ENCODE data around the gene PSD2. TPM values are rescaled to one million over a fixed set of nuclear protein-coding genes. Genes with fewer than 3 reads are reported as not detected.

PSD2 gene
- total and polyA plus RNA-seq, 2 experiments from 2014 or later: 0.08 to 0.10 TPM

DNA sequence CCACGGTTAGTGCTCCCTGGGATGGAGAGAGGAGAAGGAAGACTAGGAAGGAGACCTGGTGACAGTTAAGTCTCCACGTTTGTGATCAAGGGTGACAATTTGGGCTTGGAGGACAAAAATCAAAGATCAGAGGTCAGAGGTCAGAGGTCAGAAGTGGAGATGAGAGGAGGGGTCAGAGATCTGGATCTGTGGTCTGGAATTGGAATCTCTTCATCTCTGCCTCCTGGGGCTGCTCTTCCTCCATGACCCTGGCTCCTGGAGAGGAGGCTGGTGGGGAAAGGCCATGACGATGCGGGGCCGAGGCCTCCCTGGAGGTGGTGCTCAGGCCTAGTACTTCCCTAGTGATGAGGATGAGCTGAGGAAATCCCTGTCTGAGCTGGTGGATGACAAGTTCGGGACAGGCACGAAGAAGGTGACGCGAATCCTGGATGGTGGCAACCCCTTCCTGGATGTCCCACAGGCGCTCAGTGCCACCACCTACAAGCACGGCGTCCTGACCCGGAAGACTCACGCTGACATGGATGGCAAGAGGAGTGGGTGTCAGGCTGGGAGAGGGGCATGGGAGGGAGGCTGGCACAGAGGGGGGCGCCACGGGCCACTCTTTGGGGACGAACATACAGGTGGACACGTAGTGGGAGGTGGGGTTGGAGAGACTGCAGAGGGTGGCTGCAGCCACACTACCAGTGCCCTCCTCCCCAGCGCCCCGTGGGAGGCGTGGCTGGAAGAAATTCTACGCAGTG is 41.0 kb downstream of the PSD2 start (continued):
- TF ChIP-seq, protein P1, sequence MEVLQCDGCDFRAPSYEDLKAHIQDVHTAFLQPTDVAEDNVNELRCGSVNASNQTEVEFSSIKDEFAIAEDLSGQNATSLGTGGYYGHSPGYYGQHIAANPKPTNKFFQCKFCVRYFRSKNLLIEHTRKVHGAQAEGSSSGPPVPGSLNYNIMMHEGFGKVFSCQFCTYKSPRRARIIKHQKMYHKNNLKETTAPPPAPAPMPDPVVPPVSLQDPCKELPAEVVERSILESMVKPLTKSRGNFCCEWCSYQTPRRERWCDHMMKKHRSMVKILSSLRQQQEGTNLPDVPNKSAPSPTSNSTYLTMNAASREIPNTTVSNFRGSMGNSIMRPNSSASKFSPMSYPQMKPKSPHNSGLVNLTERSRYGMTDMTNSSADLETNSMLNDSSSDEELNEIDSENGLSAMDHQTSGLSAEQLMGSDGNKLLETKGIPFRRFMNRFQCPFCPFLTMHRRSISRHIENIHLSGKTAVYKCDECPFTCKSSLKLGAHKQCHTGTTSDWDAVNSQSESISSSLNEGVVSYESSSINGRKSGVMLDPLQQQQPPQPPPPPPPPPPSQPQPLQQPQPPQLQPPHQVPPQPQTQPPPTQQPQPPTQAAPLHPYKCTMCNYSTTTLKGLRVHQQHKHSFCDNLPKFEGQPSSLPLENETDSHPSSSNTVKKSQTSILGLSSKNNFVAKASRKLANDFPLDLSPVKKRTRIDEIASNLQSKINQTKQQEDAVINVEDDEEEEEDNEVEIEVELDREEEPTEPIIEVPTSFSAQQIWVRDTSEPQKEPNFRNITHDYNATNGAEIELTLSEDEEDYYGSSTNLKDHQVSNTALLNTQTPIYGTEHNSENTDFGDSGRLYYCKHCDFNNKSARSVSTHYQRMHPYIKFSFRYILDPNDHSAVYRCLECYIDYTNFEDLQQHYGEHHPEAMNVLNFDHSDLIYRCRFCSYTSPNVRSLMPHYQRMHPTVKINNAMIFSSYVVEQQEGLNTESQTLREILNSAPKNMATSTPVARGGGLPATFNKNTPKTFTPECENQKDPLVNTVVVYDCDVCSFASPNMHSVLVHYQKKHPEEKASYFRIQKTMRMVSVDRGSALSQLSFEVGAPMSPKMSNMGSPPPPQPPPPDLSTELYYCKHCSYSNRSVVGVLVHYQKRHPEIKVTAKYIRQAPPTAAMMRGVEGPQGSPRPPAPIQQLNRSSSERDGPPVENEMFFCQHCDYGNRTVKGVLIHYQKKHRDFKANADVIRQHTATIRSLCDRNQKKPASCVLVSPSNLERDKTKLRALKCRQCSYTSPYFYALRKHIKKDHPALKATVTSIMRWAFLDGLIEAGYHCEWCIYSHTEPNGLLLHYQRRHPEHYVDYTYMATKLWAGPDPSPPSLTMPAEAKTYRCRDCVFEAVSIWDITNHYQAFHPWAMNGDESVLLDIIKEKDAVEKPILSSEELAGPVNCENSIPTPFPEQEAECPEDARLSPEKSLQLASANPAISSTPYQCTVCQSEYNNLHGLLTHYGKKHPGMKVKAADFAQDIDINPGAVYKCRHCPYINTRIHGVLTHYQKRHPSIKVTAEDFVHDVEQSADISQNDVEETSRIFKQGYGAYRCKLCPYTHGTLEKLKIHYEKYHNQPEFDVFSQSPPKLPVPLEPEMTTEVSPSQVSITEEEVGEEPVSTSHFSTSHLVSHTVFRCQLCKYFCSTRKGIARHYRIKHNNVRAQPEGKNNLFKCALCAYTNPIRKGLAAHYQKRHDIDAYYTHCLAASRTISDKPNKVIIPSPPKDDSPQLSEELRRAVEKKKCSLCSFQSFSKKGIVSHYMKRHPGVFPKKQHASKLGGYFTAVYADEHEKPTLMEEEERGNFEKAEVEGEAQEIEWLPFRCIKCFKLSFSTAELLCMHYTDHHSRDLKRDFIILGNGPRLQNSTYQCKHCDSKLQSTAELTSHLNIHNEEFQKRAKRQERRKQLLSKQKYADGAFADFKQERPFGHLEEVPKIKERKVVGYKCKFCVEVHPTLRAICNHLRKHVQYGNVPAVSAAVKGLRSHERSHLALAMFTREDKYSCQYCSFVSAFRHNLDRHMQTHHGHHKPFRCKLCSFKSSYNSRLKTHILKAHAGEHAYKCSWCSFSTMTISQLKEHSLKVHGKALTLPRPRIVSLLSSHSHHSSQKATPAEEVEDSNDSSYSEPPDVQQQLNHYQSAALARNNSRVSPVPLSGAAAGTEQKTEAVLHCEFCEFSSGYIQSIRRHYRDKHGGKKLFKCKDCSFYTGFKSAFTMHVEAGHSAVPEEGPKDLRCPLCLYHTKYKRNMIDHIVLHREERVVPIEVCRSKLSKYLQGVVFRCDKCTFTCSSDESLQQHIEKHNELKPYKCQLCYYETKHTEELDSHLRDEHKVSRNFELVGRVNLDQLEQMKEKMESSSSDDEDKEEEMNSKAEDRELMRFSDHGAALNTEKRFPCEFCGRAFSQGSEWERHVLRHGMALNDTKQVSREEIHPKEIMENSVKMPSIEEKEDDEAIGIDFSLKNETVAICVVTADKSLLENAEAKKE (CRISPR knock-in tag; IDR thresholded peaks at IDR 0.05): no peak
- TF ChIP-seq, protein P2, sequence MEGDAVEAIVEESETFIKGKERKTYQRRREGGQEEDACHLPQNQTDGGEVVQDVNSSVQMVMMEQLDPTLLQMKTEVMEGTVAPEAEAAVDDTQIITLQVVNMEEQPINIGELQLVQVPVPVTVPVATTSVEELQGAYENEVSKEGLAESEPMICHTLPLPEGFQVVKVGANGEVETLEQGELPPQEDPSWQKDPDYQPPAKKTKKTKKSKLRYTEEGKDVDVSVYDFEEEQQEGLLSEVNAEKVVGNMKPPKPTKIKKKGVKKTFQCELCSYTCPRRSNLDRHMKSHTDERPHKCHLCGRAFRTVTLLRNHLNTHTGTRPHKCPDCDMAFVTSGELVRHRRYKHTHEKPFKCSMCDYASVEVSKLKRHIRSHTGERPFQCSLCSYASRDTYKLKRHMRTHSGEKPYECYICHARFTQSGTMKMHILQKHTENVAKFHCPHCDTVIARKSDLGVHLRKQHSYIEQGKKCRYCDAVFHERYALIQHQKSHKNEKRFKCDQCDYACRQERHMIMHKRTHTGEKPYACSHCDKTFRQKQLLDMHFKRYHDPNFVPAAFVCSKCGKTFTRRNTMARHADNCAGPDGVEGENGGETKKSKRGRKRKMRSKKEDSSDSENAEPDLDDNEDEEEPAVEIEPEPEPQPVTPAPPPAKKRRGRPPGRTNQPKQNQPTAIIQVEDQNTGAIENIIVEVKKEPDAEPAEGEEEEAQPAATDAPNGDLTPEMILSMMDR (conservative IDR thresholded peaks at IDR 0.05; ENCODE audit: low read depth in 2 of 2): no peak

DNA sequence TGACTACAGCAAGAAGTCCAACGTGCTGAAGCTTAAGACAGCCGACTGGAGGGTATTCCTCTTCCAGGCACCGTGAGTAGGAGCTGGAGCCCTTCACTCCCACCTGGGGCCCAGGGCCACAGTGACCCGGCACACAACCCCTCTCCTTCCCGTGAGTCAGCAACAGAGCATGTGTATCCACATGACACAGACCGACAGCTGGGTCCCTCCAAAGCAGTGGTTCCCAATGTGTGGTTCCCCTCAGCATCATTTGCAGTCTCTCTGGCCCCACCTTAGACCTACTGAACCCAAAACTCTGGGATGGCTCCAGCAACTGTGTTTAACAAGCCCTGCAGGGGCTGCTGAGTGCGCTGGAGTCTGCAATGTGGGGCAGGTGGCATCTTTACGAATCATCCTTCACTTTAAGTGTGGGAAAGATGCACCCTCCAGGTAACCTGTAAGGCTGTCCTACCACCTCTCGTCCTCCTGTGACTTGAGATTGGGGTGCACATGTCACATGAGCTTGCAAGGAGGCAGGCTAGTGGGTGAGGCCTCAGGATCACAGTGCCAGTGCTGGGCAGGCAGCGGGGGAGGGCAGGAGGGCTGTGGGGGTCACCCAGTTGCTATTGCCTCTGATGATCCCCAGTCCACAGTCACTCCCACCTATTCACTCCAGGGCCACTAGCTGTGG is 42.2 kb downstream of the PSD2 start:
- Histone ChIP-seq H3K4me1 (ENCODE audit: insufficient read depth) (no peaks in the 10 kb centered on the region), H3K27ac (ENCODE audit: low read depth) (no peak overlapping the region), H3K79me2 (replicated peaks; ENCODE audit: insufficient read depth) (no peaks in the 10 kb centered on the region), H3K4me2 (no peak overlapping the region), H3K27me3 (ENCODE audit: insufficient read depth) (no peaks in the 10 kb centered on the region), H3F3A (replicated peaks; ENCODE audit: low read depth) (no peaks in the 10 kb centered on the region), H3K4me3 (no peak overlapping the region), H3K36me3 (ENCODE audit: insufficient read depth) (no peaks in the 10 kb centered on the region), H2AFZ (no peak overlapping the region), H4K20me1 (replicated peaks; ENCODE audit: insufficient read depth) (no peaks in the 10 kb centered on the region), H3K9me2 (ENCODE audit: insufficient read depth) (no peaks in the 10 kb centered on the region)
- ATAC-seq: no peak
- H3K4me3 Mint-ChIP-seq: no peak overlapping the region
- no peaks in the 10 kb centered on the region for H3K36me3 Mint-ChIP-seq (ENCODE audit: low read depth)
- peaks cover 10% of the 10 kb centered on the region for H3K27me3 Mint-ChIP-seq (ENCODE audit: insufficient read depth, low read depth, poor library complexity)
- H3K9me3 Mint-ChIP-seq: no peaks in the 10 kb centered on the region
- no peaks in the 10 kb centered on the region for H3K4me1 Mint-ChIP-seq
- no peak for DNase-seq (ENCODE audit: low spot score)
- H3K27ac Mint-ChIP-seq: no peak overlapping the region
- TF ChIP-seq, protein P2 (conservative IDR thresholded peaks at IDR 0.05; ENCODE audit: low read depth in 2 of 2): no peak
- TF ChIP-seq ZNF331 (CRISPR knock-in tag; IDR thresholded peaks at IDR 0.05; ENCODE audit: low read depth) (no peak), EZH2 (IDR thresholded peaks at IDR 0.05; ENCODE audit: low read depth, unreplicated experiment) (no peak), JUNB (IDR thresholded peaks at IDR 0.05; ENCODE audit: unreplicated experiment) (no peak), NANOG (IDR thresholded peaks at IDR 0.05; ENCODE audit: borderline replicate concordance) (no peak), CREB1 (CRISPR knock-in tag; IDR thresholded peaks at IDR 0.05; ENCODE audit: low read depth) (no peak), STAT1 (IDR thresholded peaks at IDR 0.05; ENCODE audit: unreplicated experiment) (no peak)
- TF ChIP-seq, protein P3, sequence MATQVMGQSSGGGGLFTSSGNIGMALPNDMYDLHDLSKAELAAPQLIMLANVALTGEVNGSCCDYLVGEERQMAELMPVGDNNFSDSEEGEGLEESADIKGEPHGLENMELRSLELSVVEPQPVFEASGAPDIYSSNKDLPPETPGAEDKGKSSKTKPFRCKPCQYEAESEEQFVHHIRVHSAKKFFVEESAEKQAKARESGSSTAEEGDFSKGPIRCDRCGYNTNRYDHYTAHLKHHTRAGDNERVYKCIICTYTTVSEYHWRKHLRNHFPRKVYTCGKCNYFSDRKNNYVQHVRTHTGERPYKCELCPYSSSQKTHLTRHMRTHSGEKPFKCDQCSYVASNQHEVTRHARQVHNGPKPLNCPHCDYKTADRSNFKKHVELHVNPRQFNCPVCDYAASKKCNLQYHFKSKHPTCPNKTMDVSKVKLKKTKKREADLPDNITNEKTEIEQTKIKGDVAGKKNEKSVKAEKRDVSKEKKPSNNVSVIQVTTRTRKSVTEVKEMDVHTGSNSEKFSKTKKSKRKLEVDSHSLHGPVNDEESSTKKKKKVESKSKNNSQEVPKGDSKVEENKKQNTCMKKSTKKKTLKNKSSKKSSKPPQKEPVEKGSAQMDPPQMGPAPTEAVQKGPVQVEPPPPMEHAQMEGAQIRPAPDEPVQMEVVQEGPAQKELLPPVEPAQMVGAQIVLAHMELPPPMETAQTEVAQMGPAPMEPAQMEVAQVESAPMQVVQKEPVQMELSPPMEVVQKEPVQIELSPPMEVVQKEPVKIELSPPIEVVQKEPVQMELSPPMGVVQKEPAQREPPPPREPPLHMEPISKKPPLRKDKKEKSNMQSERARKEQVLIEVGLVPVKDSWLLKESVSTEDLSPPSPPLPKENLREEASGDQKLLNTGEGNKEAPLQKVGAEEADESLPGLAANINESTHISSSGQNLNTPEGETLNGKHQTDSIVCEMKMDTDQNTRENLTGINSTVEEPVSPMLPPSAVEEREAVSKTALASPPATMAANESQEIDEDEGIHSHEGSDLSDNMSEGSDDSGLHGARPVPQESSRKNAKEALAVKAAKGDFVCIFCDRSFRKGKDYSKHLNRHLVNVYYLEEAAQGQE (IDR thresholded peaks at IDR 0.05; ENCODE audit: unreplicated experiment): no peak
